Stimulated activated naive B cell treated with anti-CD40 and anti-IgM and Interleukin-4, amounts not matched to agents 10 μg/mL and 1 μg/mL and 100 μg/mL, for 72 hours (primary cell): ENCODE measurements around the gene GPATCH8.

Experiments
- ATAC-seq, 2 donors: fragments of 150-1000 bp; cut with Tn5 transposase; replicated peaks; 2 replicates each; pipeline ENCODE4 v1.10.0; 2021; ENCODE audit warnings: moderate library complexity in 1 of 2
- DNase-seq: peaks from one replicate; pipeline ENCODE4 v3.0.0; 2021
- H3K27ac Mint-ChIP-seq: one replicate; pipeline ENCODE4 v1.8.0; 2022; ENCODE audit warnings: mild to moderate bottlenecking, mixed read lengths
- H3K27me3 Mint-ChIP-seq, 2 donors: one replicate each; pipeline ENCODE4 v1.8.0; 2022; ENCODE audit warnings: mixed read lengths in 2 of 2
- H3K36me3 Mint-ChIP-seq, 2 donors: one replicate each; pipeline ENCODE4 v1.8.0; 2022; ENCODE audit warnings: mixed read lengths in 2 of 2, mild to moderate bottlenecking in 1 of 2
- H3K4me1 Mint-ChIP-seq, 2 donors: one replicate each; pipeline ENCODE4 v1.8.0; 2022; ENCODE audit warnings: mixed read lengths in 2 of 2, mild to moderate bottlenecking in 1 of 2
- H3K4me3 Mint-ChIP-seq, 2 donors: one replicate each; pipeline ENCODE4 v1.8.0; 2022; ENCODE audit warnings: mild to moderate bottlenecking in 2 of 2, mixed read lengths in 2 of 2, moderate library complexity in 1 of 2
- H3K9me3 Mint-ChIP-seq, 2 donors: one replicate each; pipeline ENCODE4 v1.8.0; 2022; ENCODE audit warnings: mixed read lengths in 2 of 2, mild to moderate bottlenecking in 1 of 2

Gene GPATCH8

GRCh38 chr17:44360826-44361225, 142.4 kb downstream of the GPATCH8 start:
- Mint-ChIP-seq H3K4me3 (no peak overlapping the region), H3K27me3 (peaks cover 10 to 49% of the 10 kb centered on the region in 2 donors), H3K9me3 (no peaks in the 10 kb centered on the region), H3K4me1 (peaks cover 9 to 10% of the 10 kb centered on the region in 2 donors), H3K27ac (no peak overlapping the region), H3K36me3 (no peaks in the 10 kb centered on the region)
- DNase-seq (no peak), ATAC-seq (no peak)

- H3K9me3 Mint-ChIP-seq, result no peaks in the 10 kb centered on the region
- H3K4me1 Mint-ChIP-seq, result peaks cover 9 to 10% of the 10 kb centered on the region in 2 donors
- no peak overlapping the region for H3K4me3 Mint-ChIP-seq
- DNase-seq, result no peak
- H3K36me3 Mint-ChIP-seq, result no peaks in the 10 kb centered on the region
- no peak overlapping the region for H3K27ac Mint-ChIP-seq
- H3K27me3 Mint-ChIP-seq, result peaks cover 10 to 49% of the 10 kb centered on the region in 2 donors
- no peak for ATAC-seq
Measured at GRCh38 chr17:44360144-44360533, 143.1 kb downstream of the GPATCH8 start.

- no peaks in the 10 kb centered on the region for H3K9me3 Mint-ChIP-seq
- ATAC-seq (no peak), DNase-seq (no peak)
- no peaks in the 10 kb centered on the region for H3K36me3 Mint-ChIP-seq
- no peak overlapping the region for H3K27ac Mint-ChIP-seq
- peaks cover 9 to 10% of the 10 kb centered on the region in 2 donors for H3K4me1 Mint-ChIP-seq
- peaks cover 10 to 46% of the 10 kb centered on the region in 2 donors for H3K27me3 Mint-ChIP-seq
- no peak overlapping the region for H3K4me3 Mint-ChIP-seq
Measured at GRCh38 chr17:44359458-44360143, 143.6 kb downstream of the GPATCH8 start.

GRCh38 chr17:44359006-44359405, 144.2 kb downstream of the GPATCH8 start:
- DNase-seq, result no peak
- peak overlapping the region; percentile 52 for H3K27ac Mint-ChIP-seq
- ATAC-seq, result no peak
- H3K4me3 Mint-ChIP-seq, result no peak overlapping the region
- H3K4me1 Mint-ChIP-seq, result peaks cover 9 to 10% of the 10 kb centered on the region in 2 donors
- no peaks in the 10 kb centered on the region for H3K36me3 Mint-ChIP-seq
- no peaks in the 10 kb centered on the region for H3K9me3 Mint-ChIP-seq
- peaks cover 10 to 45% of the 10 kb centered on the region in 2 donors for H3K27me3 Mint-ChIP-seq

GRCh38 chr17:44358066-44358465, 145.1 kb downstream of the GPATCH8 start:
- Mint-ChIP-seq H3K4me3 (no peak overlapping the region), H3K9me3 (no peaks in the 10 kb centered on the region), H3K27me3 (peaks cover 10 to 41% of the 10 kb centered on the region in 2 donors), H3K4me1 (peaks cover 9 to 10% of the 10 kb centered on the region in 2 donors), H3K36me3 (peaks cover under 1 to 2% of the 10 kb centered on the region in 2 donors), H3K27ac (no peak overlapping the region)
- no peak for ATAC-seq
- DNase-seq, result no peak

GRCh38 chr17:44356241-44356640, 147.0 kb downstream of the GPATCH8 start:
- H3K36me3 Mint-ChIP-seq, result peaks cover 16 to 19% of the 10 kb centered on the region in 2 donors
- peaks cover 5 to 23% of the 10 kb centered on the region in 2 donors for H3K27me3 Mint-ChIP-seq
- ATAC-seq (no peak), DNase-seq (no peak)
- peaks cover 9 to 16% of the 10 kb centered on the region in 2 donors for H3K4me1 Mint-ChIP-seq
- no peaks in the 10 kb centered on the region for H3K9me3 Mint-ChIP-seq
- no peak overlapping the region for H3K27ac Mint-ChIP-seq
- no peak overlapping the region for H3K4me3 Mint-ChIP-seq

GRCh38 chr17:44355642-44356099, 147.5 kb downstream of the GPATCH8 start:
- ATAC-seq (no peak), DNase-seq (no peak)
- Mint-ChIP-seq H3K27ac (no peak overlapping the region), H3K36me3 (peaks cover 17 to 22% of the 10 kb centered on the region in 2 donors), H3K27me3 (peaks cover 5 to 17% of the 10 kb centered on the region in 2 donors), H3K9me3 (no peaks in the 10 kb centered on the region), H3K4me3 (peak overlapping the region in 1 of 2 donors; percentile 13), H3K4me1 (peaks cover 12 to 16% of the 10 kb centered on the region in 2 donors)

- Mint-ChIP-seq H3K4me3 (peak overlapping the region in 1 of 2 donors; percentile 63), H3K27ac (no peak overlapping the region), H3K36me3 (peaks cover 25 to 29% of the 10 kb centered on the region in 2 donors), H3K4me1 (peaks cover 20 to 21% of the 10 kb centered on the region in 2 donors), H3K9me3 (no peaks in the 10 kb centered on the region), H3K27me3 (peaks cover 0 to 12% of the 10 kb centered on the region in 2 donors)
- DNase-seq (no peak), ATAC-seq (peak; percentile 25 to 47)
Measured at GRCh38 chr17:44354582-44355561, 148.3 kb downstream of the GPATCH8 start.

- H3K27me3 Mint-ChIP-seq, result peaks cover 0 to 12% of the 10 kb centered on the region in 2 donors
- no peaks in the 10 kb centered on the region for H3K9me3 Mint-ChIP-seq
- no peak overlapping the region for H3K4me3 Mint-ChIP-seq
- ATAC-seq, result peak in 1 of 2 donors; percentile 19
- H3K36me3 Mint-ChIP-seq, result peaks cover 31 to 37% of the 10 kb centered on the region in 2 donors
- peaks cover 23 to 24% of the 10 kb centered on the region in 2 donors for H3K4me1 Mint-ChIP-seq
- DNase-seq, result no peak
- H3K27ac Mint-ChIP-seq, result no peak overlapping the region
Measured at GRCh38 chr17:44353672-44354331, 149.4 kb downstream of the GPATCH8 start.

- Mint-ChIP-seq H3K27ac (no peak overlapping the region), H3K4me3 (peak overlapping the region; percentile 3 to 31), H3K27me3 (peaks cover 0 to 12% of the 10 kb centered on the region in 2 donors), H3K4me1 (peaks cover 27 to 29% of the 10 kb centered on the region in 2 donors), H3K36me3 (peaks cover 31 to 40% of the 10 kb centered on the region in 2 donors), H3K9me3 (no peaks in the 10 kb centered on the region)
- DNase-seq, result no peak
- ATAC-seq, result no peak
Measured at GRCh38 chr17:44352828-44353671, 150.2 kb downstream of the GPATCH8 start.

GRCh38 chr17:44351961-44352827, 151.0 kb downstream of the GPATCH8 start:
- no peak for ATAC-seq
- Mint-ChIP-seq H3K4me3 (no peak overlapping the region), H3K9me3 (no peaks in the 10 kb centered on the region), H3K4me1 (peaks cover 28 to 37% of the 10 kb centered on the region in 2 donors), H3K27ac (no peak overlapping the region), H3K36me3 (peaks cover 31 to 40% of the 10 kb centered on the region in 2 donors), H3K27me3 (peaks cover 0 to 12% of the 10 kb centered on the region in 2 donors)
- no peak for DNase-seq

GRCh38 chr17:44351464-44351863, 151.7 kb downstream of the GPATCH8 start:
- peaks cover 29 to 43% of the 10 kb centered on the region in 2 donors for H3K4me1 Mint-ChIP-seq
- no peak overlapping the region for H3K27ac Mint-ChIP-seq
- no peak for DNase-seq
- no peak overlapping the region for H3K4me3 Mint-ChIP-seq
- peaks cover 0 to 12% of the 10 kb centered on the region in 2 donors for H3K27me3 Mint-ChIP-seq
- no peaks in the 10 kb centered on the region for H3K9me3 Mint-ChIP-seq
- no peak for ATAC-seq
- peaks cover 31 to 40% of the 10 kb centered on the region in 2 donors for H3K36me3 Mint-ChIP-seq
